Astrocyte (in vitro differentiated cells and primary cell): ENCODE results near the gene PCDHGA5. TPM values are rescaled to one million over a fixed set of nuclear protein-coding genes. Genes with fewer than 3 reads are reported as not detected.
A peak's percentile ranks its signal among the peaks of the same experiment; 100 is the strongest.

Experiments
- DNase-seq: peaks from one replicate; pipeline ENCODE4 v3.0.0-alpha.2; 2010; ENCODE audit warnings: low read depth
- FAIRE-seq: peaks from 2 replicates; lab custom pipeline; 2011; peaks lifted over from hg19 to GRCh38; lab: Jason Lieb, UNC
- H2AFZ ChIP-seq: 2 replicates; pipeline ENCODE4 v1.6.0; 2012; ENCODE audit warnings: low read depth, low read length, inconsistent platforms
- H3K27ac ChIP-seq: 2 replicates; pipeline ENCODE4 v1.5.1; 2011; ENCODE audit warnings: low read depth, low read length, inconsistent platforms
- H3K27me3 ChIP-seq: 2 replicates; pipeline ENCODE4 v1.6.0; 2011; ENCODE audit warnings: low read length, inconsistent platforms; ENCODE audit not compliant: insufficient read depth
- H3K36me3 ChIP-seq: 2 replicates; pipeline ENCODE4 v1.5.1; 2011; ENCODE audit warnings: low read length, inconsistent platforms; ENCODE audit not compliant: insufficient read depth
- H3K4me1 ChIP-seq: 2 replicates; pipeline ENCODE4 v1.5.1; 2011; ENCODE audit warnings: low read length, inconsistent platforms; ENCODE audit not compliant: insufficient read depth
- H3K4me2 ChIP-seq: 2 replicates; pipeline ENCODE4 v1.6.0; 2012; ENCODE audit warnings: low read length, inconsistent platforms
- H3K4me3 ChIP-seq: 2 replicates; pipeline ENCODE4 v1.5.1; 2011; ENCODE audit warnings: low read depth, mild to moderate bottlenecking, low read length, inconsistent platforms; ENCODE audit not compliant: insufficient read depth
- H3K79me2 ChIP-seq: 2 replicates; pipeline ENCODE4 v1.6.0; 2012; ENCODE audit warnings: mild to moderate bottlenecking, low read length, inconsistent platforms; ENCODE audit not compliant: insufficient read depth
- H3K9ac ChIP-seq: 2 replicates; pipeline ENCODE4 v1.6.0; 2012; ENCODE audit warnings: mild to moderate bottlenecking, low read length, inconsistent platforms
- H3K9me3 ChIP-seq: 2 replicates; pipeline ENCODE4 v1.5.1; 2012; ENCODE audit warnings: low read depth, mild to moderate bottlenecking, low read length, inconsistent platforms; ENCODE audit not compliant: insufficient read depth
- H4K20me1 ChIP-seq: 2 replicates; pipeline ENCODE4 v1.6.0; 2012; ENCODE audit warnings: low read length, inconsistent platforms; ENCODE audit not compliant: insufficient read depth
- H3K27ac Mint-ChIP-seq: one replicate; pipeline ENCODE4 v1.8.0; 2021; ENCODE audit warnings: mild to moderate bottlenecking, mixed read lengths; ENCODE audit not compliant: unreplicated experiment
- H3K27me3 Mint-ChIP-seq: one replicate; pipeline ENCODE4 v1.8.0; 2021; ENCODE audit warnings: low read depth, mixed read lengths; ENCODE audit not compliant: unreplicated experiment
- H3K36me3 Mint-ChIP-seq: one replicate; pipeline ENCODE4 v1.8.0; 2021; ENCODE audit warnings: low read depth, mixed read lengths; ENCODE audit not compliant: unreplicated experiment
- H3K4me1 Mint-ChIP-seq: one replicate; pipeline ENCODE4 v1.8.0; 2021; ENCODE audit warnings: low read depth, mixed read lengths; ENCODE audit not compliant: unreplicated experiment
- H3K4me3 Mint-ChIP-seq: one replicate; pipeline ENCODE4 v1.8.0; 2021; ENCODE audit warnings: mild to moderate bottlenecking, moderate library complexity, mixed read lengths; ENCODE audit not compliant: unreplicated experiment
- H3K9me3 Mint-ChIP-seq: one replicate; pipeline ENCODE4 v1.8.0; 2021; ENCODE audit warnings: mild to moderate bottlenecking, mixed read lengths; ENCODE audit not compliant: unreplicated experiment
- EZH2 ChIP-seq: IDR thresholded peaks from 2 replicates; pipeline ENCODE4 v1.6.1; 2012; ENCODE audit warnings: mild to moderate bottlenecking, low read length, inconsistent platforms; ENCODE audit not compliant: insufficient read depth
- total RNA-seq: library from RNA; stranded (reverse); gene quantifications from 2 replicates; pipeline ENCODE4 v1.2.1, GENCODE V29; 2021
- TF ChIP-seq, protein P1 (sequence below): IDR thresholded peaks from 2 replicates; pipeline ENCODE4 v1.5.1; 2011; ENCODE audit warnings: low read depth, mild to moderate bottlenecking, inconsistent platforms, low read length, moderate library complexity; ENCODE audit not compliant: insufficient read depth

The PCDHGA5 gene
- total RNA-seq, 1 donor from 2014 or later: 0.30 TPM

DNA sequence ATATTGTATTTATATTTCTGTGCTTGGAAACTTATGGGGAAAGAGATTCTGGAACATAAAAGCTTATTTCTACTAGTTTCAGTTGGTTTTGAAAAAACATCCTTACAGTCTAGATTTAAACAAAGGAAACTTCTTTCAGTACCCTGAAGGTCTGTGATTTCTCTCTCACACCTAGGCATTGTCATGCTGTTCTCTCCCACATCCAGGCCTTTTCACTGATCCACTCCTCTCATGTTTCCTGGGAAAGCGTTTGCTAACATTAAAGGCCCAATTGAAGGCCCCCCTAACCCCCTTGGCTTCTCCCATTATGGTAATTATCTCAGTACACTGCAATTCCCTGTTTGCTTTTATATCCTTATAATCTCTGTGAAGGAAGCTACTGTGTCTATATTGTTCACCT lies 21.2 kb upstream of the PCDHGA5 start:
- Histone ChIP-seq H4K20me1 (no peaks in the 10 kb centered on the region), H3K4me1 (no peaks in the 10 kb centered on the region), H3K27ac (no peak overlapping the region), H3K4me3 (no peak overlapping the region), H3K36me3 (no peaks in the 10 kb centered on the region), H3K9me3 (peaks cover 36% of the 10 kb centered on the region), H3K27me3 (peaks cover 3% of the 10 kb centered on the region), H3K79me2 (no peaks in the 10 kb centered on the region), H3K4me2 (no peak overlapping the region), H3K9ac (no peak overlapping the region), H2AFZ (no peak overlapping the region)
- DNase-seq (no peak), FAIRE-seq (no peak)
- no peak for TF ChIP-seq EZH2
- TF ChIP-seq, protein P1, sequence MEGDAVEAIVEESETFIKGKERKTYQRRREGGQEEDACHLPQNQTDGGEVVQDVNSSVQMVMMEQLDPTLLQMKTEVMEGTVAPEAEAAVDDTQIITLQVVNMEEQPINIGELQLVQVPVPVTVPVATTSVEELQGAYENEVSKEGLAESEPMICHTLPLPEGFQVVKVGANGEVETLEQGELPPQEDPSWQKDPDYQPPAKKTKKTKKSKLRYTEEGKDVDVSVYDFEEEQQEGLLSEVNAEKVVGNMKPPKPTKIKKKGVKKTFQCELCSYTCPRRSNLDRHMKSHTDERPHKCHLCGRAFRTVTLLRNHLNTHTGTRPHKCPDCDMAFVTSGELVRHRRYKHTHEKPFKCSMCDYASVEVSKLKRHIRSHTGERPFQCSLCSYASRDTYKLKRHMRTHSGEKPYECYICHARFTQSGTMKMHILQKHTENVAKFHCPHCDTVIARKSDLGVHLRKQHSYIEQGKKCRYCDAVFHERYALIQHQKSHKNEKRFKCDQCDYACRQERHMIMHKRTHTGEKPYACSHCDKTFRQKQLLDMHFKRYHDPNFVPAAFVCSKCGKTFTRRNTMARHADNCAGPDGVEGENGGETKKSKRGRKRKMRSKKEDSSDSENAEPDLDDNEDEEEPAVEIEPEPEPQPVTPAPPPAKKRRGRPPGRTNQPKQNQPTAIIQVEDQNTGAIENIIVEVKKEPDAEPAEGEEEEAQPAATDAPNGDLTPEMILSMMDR: no peak
- no peak overlapping the region for H3K27ac Mint-ChIP-seq
- peaks cover 6% of the 10 kb centered on the region for H3K36me3 Mint-ChIP-seq
- H3K4me3 Mint-ChIP-seq: no peak overlapping the region
- peaks cover 2% of the 10 kb centered on the region for H3K27me3 Mint-ChIP-seq
- peaks cover 52% of the 10 kb centered on the region for H3K9me3 Mint-ChIP-seq
- no peaks in the 10 kb centered on the region for H3K4me1 Mint-ChIP-seq

GRCh38 chr5:141343242-141343952 lies 20.6 kb upstream of the PCDHGA5 start, which contains the start of gene PCDHGA3:
TSS of gene PCDHGA3 (plus strand) at chr5:141343829. CDS start at chr5:141344034, 205 bp downstream.
- H3K4me3 Mint-ChIP-seq: no peak within 1 kb of the TSS
- H4K20me1 ChIP-seq: no peaks in the 10 kb centered on the region
- H2AFZ ChIP-seq: peak within 1 kb of the TSS; percentile 76
- H3K9ac ChIP-seq: peak within 1 kb of the TSS; percentile 53
- no peaks in the 10 kb centered on the region for H3K27me3 Mint-ChIP-seq
- peaks cover 3% of the 10 kb centered on the region for H3K27me3 ChIP-seq
- TF ChIP-seq, protein P1: peak; percentile 41
- TF ChIP-seq EZH2: no peak
- no peak within 1 kb of the TSS for H3K27ac Mint-ChIP-seq
- peak within 1 kb of the TSS; percentile 54 for H3K4me3 ChIP-seq
- H3K4me1 Mint-ChIP-seq: no peaks in the 10 kb centered on the region
- no peaks in the 10 kb centered on the region for H3K4me1 ChIP-seq
- H3K9me3 ChIP-seq: peaks cover 36% of the 10 kb centered on the region
- H3K36me3 Mint-ChIP-seq: peaks cover 6% of the 10 kb centered on the region
- H3K79me2 ChIP-seq: no peaks in the 10 kb centered on the region
- no peak for FAIRE-seq
- peak within 1 kb of the TSS; percentile 66 for H3K4me2 ChIP-seq
- peak; percentile 55 for DNase-seq
- H3K27ac ChIP-seq: no peak within 1 kb of the TSS
- peaks cover 49% of the 10 kb centered on the region for H3K9me3 Mint-ChIP-seq
- no peaks in the 10 kb centered on the region for H3K36me3 ChIP-seq

DNA sequence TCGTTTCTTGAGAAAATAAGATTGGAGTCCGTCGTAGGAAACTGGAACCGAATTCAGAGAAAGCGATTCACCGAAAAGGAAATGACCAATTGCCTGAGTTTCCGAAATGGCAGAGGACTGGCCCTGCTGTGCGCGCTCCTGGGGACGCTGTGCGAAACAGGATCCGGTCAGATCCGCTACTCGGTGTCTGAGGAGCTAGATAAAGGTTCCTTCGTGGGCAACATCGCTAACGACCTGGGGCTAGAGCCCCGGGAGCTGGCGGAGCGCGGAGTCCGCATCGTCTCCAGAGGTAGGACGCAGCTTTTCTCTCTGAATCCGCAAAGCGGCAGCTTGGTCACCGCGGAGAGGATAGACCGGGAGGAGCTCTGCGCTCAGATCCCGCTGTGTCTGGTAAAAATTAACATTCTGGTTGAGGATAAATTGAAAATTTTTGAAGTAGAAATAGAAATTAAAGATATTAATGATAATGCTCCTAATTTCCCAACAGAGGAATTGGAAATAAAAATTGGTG lies 20.0 kb upstream of the PCDHGA5 start:
- Histone ChIP-seq H3K27me3 (peaks cover 3% of the 10 kb centered on the region), H3K4me1 (no peaks in the 10 kb centered on the region), H3K9ac (peak overlapping the region; percentile 53), H3K27ac (no peak overlapping the region), H4K20me1 (no peaks in the 10 kb centered on the region), H2AFZ (peak overlapping the region; percentile 76), H3K4me3 (peak overlapping the region; percentile 54), H3K9me3 (peaks cover 33% of the 10 kb centered on the region), H3K79me2 (no peaks in the 10 kb centered on the region), H3K4me2 (peak overlapping the region; percentile 66), H3K36me3 (no peaks in the 10 kb centered on the region)
- no peak for DNase-seq
- Mint-ChIP-seq H3K4me1 (no peaks in the 10 kb centered on the region), H3K9me3 (peaks cover 44% of the 10 kb centered on the region), H3K27me3 (no peaks in the 10 kb centered on the region), H3K36me3 (peaks cover 6% of the 10 kb centered on the region), H3K27ac (no peak overlapping the region), H3K4me3 (no peak overlapping the region)
- TF ChIP-seq, protein P1: no peak
- no peak for TF ChIP-seq EZH2
- FAIRE-seq: no peak
